Caco-2 (cell line): ENCODE results near the gene GIMAP2. TPM values are rescaled to one million over a fixed set of nuclear protein-coding genes. Genes with fewer than 3 reads are reported as not detected.

ENCODE experiments used
- BruUV-seq: library from RNA; stranded (reverse); fragments of 400-500 nt; replicated peaks from 2 replicates; lab custom pipeline; 2021; lab: Mats Ljungman, UMichigan
- CTCF ChIA-PET: fragments of 300-600 bp; sonication (Branson Sonifier 250); formaldehyde crosslinking; loops from one replicate; lab custom pipeline; 2022; ENCODE audit warnings: antibody characterized with exemption; lab: Charles Lee
- POLR2A ChIA-PET: fragments of 300-600 bp; sonication (Branson Sonifier 250); formaldehyde crosslinking; loops from one replicate; lab custom pipeline; 2022; ENCODE audit warnings: antibody characterized with exemption; lab: Charles Lee
- DNase-seq, 2 experiments: peaks; one replicate each; pipeline versions ENCODE4 v3.0.0 to v3.0.0-alpha.2; 2020 to 2022
- H3K27me3 ChIP-seq: replicated peaks from 2 replicates; pipeline ENCODE4 v1.6.0; 2011; ENCODE audit warnings: low read length; ENCODE audit not compliant: control insufficient read depth, insufficient read depth
- H3K36me3 ChIP-seq: 2 replicates; pipeline ENCODE4 v1.5.1; 2011; ENCODE audit warnings: low read length; ENCODE audit not compliant: control insufficient read depth, insufficient read depth
- H3K4me1 ChIP-seq: fragments of 250-450 bp; sonication (Bioruptor Pico); 2 replicates; pipeline ENCODE4 v1.5.1; 2020; ENCODE audit warnings: mild to moderate bottlenecking
- H3K4me3 ChIP-seq: 2 replicates; pipeline ENCODE4 v1.5.1; 2011; ENCODE audit warnings: low read depth, mild to moderate bottlenecking, control low read depth, low read length
- H3K9me3 ChIP-seq: fragments of 250-450 bp; sonication (Bioruptor Pico); 2 replicates; pipeline ENCODE4 v1.5.1; 2020; ENCODE audit warnings: mild to moderate bottlenecking, moderate library complexity
- H3K27ac Mint-ChIP-seq: one replicate; pipeline ENCODE4 v1.8.0; 2022; ENCODE audit warnings: mixed read lengths; ENCODE audit not compliant: unreplicated experiment
- H3K27me3 Mint-ChIP-seq: one replicate; pipeline ENCODE4 v1.8.0; 2022; ENCODE audit warnings: mixed read lengths; ENCODE audit not compliant: insufficient read depth, unreplicated experiment
- H3K36me3 Mint-ChIP-seq: one replicate; pipeline ENCODE4 v1.8.0; 2022; ENCODE audit warnings: mild to moderate bottlenecking, mixed read lengths; ENCODE audit not compliant: insufficient read depth, unreplicated experiment
- H3K4me1 Mint-ChIP-seq: one replicate; pipeline ENCODE4 v1.8.0; 2022; ENCODE audit warnings: low read depth, mixed read lengths; ENCODE audit not compliant: unreplicated experiment
- H3K4me3 Mint-ChIP-seq: one replicate; pipeline ENCODE4 v1.8.0; 2022; ENCODE audit warnings: mild to moderate bottlenecking, moderate library complexity, mixed read lengths; ENCODE audit not compliant: unreplicated experiment
- H3K9me3 Mint-ChIP-seq: one replicate; pipeline ENCODE4 v1.8.0; 2022; ENCODE audit warnings: mixed read lengths; ENCODE audit not compliant: unreplicated experiment
- CTCF ChIP-seq, 2 experiments: fragments of 200-600 bp in 1 of 2; IDR thresholded peaks; 1 replicate in 1 of 2; 2 replicates in 1 of 2; pipeline versions ENCODE4 v1.5.1 to v1.8.0; 2011 to 2022; ENCODE audit warnings: antibody characterized with exemption in 1 of 2, control low read depth in 1 of 2, inconsistent platforms in 1 of 2, low read depth in 1 of 2, low read length in 1 of 2, mild to moderate bottlenecking in 1 of 2, moderate library complexity in 1 of 2; ENCODE audit not compliant: insufficient read depth in 1 of 2, severe bottlenecking in 1 of 2, unreplicated experiment in 1 of 2
- intact Hi-C: fragments of 100-400 bp; cut with micrococcal nuclease; formaldehyde crosslinking; loops from one replicate; pipeline ENCODE4 v1.10.0; 2022; ENCODE audit not compliant: unreplicated experiment
- total RNA-seq: library from RNA; stranded (reverse); gene quantifications from 2 replicates; pipeline ENCODE4 v1.2.3, GENCODE V29; 2022

Gene GIMAP2
- total RNA-seq, 1 experiment from 2014 or later: not detected

- CTCF ChIA-PET: no interaction called here
- no peak for DNase-seq
- Mint-ChIP-seq H3K9me3 (peaks cover 14% of the 10 kb centered on the region), H3K27ac (no peak within 1 kb of the TSS), H3K27me3 (peaks cover 8% of the 10 kb centered on the region), H3K36me3 (no peaks in the 10 kb centered on the region), H3K4me3 (no peak within 1 kb of the TSS), H3K4me1 (no peaks in the 10 kb centered on the region)
- H3K4me3 ChIP-seq: no peak within 1 kb of the TSS
- intact Hi-C loops: no loop called here
- TF ChIP-seq CTCF (IDR thresholded peaks at IDR 0.05; ENCODE audit: insufficient read depth in 1 of 2, low read depth in 1 of 2, low read length in 1 of 2, severe bottlenecking in 1 of 2, unreplicated experiment in 1 of 2): no peak
- no peaks in the 10 kb centered on the region for H3K9me3 ChIP-seq
- POLR2A ChIA-PET: no interaction called here
- H3K27me3 ChIP-seq: no peaks in the 10 kb centered on the region
- H3K36me3 ChIP-seq: no peaks in the 10 kb centered on the region
- no TSS peak for BruUV-seq
- H3K4me1 ChIP-seq: no peaks in the 10 kb centered on the region
These were observed 30.9 kb downstream of the GIMAP2 start, which contains the start of gene GIMAP1 for GRCh38 chr7:150716368-150716767. TSS of gene GIMAP1 (plus strand) at chr7:150716613. CDS start at chr7:150719048, 2,435 bp downstream.

GRCh38 chr7:150716939-150717338, 31.4 kb downstream of the GIMAP2 start:
- Mint-ChIP-seq H3K4me1 (no peaks in the 10 kb centered on the region), H3K9me3 (peaks cover 14% of the 10 kb centered on the region), H3K4me3 (no peak overlapping the region), H3K36me3 (no peaks in the 10 kb centered on the region), H3K27me3 (peaks cover 8% of the 10 kb centered on the region), H3K27ac (no peak overlapping the region)
- no peak for TF ChIP-seq CTCF (IDR thresholded peaks at IDR 0.05; ENCODE audit: insufficient read depth in 1 of 2, low read depth in 1 of 2, low read length in 1 of 2, severe bottlenecking in 1 of 2, unreplicated experiment in 1 of 2)
- Histone ChIP-seq H3K4me3 (no peak overlapping the region), H3K4me1 (no peaks in the 10 kb centered on the region), H3K9me3 (no peaks in the 10 kb centered on the region), H3K27me3 (no peaks in the 10 kb centered on the region), H3K36me3 (no peaks in the 10 kb centered on the region)
- intact Hi-C loops: no loop called here
- no TSS peak for BruUV-seq
- POLR2A ChIA-PET: no interaction called here
- no peak for DNase-seq
- CTCF ChIA-PET: no interaction called here

- H3K36me3 Mint-ChIP-seq: no peaks in the 10 kb centered on the region
- Histone ChIP-seq H3K27me3 (no peaks in the 10 kb centered on the region), H3K9me3 (no peaks in the 10 kb centered on the region), H3K36me3 (no peaks in the 10 kb centered on the region), H3K4me1 (no peaks in the 10 kb centered on the region), H3K4me3 (no peak overlapping the region)
- TF ChIP-seq CTCF (IDR thresholded peaks at IDR 0.05; ENCODE audit: insufficient read depth in 1 of 2, low read depth in 1 of 2, low read length in 1 of 2, severe bottlenecking in 1 of 2, unreplicated experiment in 1 of 2): no peak
- DNase-seq: no peak
- ChIA-PET POLR2A (no interaction called here), CTCF (no interaction called here)
- H3K4me1 Mint-ChIP-seq: no peaks in the 10 kb centered on the region
- no peak overlapping the region for H3K4me3 Mint-ChIP-seq
- peaks cover 8% of the 10 kb centered on the region for H3K27me3 Mint-ChIP-seq
- peaks cover 7% of the 10 kb centered on the region for H3K9me3 Mint-ChIP-seq
- no peak overlapping the region for H3K27ac Mint-ChIP-seq
- intact Hi-C loops: no loop called here
- no TSS peak for BruUV-seq
These were observed 32.4 kb downstream of the GIMAP2 start for GRCh38 chr7:150717814-150718420.
